HG03060 (cell line): ENCODE results near the gene GSG1.
"Not testable (repeated sequence)": the region's sequence is repeated elsewhere in the genome, so short reads cannot be mapped to it uniquely, and the experiment has no call there.

Experiments used
- ATAC-seq: cut with Tn5 transposase; IDR thresholded peaks from one replicate; pipeline ENCODE4 v1.9.1; 2021; ENCODE audit warnings: low read depth, moderate number of reproducible peaks; ENCODE audit not compliant: unreplicated experiment

Gene GSG1

GRCh38 chr12:13066459-13066858 is 37.0 kb downstream of the GSG1 start:
- ATAC-seq = no peak

- ATAC-seq = no peak
Observed at GRCh38 chr12:13066014-13066413, 37.5 kb downstream of the GSG1 start.

- no peak for ATAC-seq
Observed at GRCh38 chr12:13062669-13063068, 40.8 kb downstream of the GSG1 start.

- no peak for ATAC-seq
Observed at GRCh38 chr12:13061377-13061776, 42.1 kb downstream of the GSG1 start.

- ATAC-seq = no peak
Observed at GRCh38 chr12:13060581-13060980, 42.9 kb downstream of the GSG1 start.

DNA sequence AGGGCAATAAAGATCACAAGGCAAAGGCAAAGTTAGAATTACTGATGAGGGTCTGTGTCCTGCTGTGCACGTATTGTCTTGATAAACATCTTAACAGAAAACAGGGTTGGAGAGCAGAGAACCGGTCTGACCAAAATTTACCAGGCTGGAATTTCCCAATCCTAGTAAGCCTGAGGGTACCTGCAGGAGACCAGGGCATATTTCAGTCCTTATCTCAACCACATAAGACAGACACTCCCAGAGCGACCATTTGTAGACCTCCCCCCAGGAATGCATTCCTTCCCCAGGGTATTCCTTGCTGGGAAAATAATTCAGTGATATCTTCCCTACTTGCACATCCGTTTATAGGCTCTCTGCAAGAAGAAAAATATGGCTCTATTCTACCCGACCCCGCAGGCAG is 49.9 kb downstream of the GSG1 start:
- ATAC-seq = not testable (repeated sequence)

DNA sequence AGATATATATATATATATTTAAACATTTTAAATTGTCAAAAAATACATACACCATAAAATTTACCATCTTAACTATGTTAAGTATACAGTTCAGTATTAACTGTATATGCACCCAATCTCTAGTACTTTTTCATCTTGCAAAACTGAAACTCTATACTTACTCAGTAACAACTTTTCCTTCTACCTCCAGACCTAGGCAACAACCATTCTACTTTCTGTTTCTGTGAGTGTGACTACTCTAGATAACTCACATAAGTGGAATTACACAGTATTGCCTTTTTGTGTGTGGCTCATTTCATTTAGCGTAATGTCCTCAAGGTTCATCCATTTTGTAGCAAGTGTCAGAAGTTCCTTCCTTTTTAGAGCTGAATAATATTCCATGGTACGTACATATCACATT is 51.0 kb downstream of the GSG1 start:
- ATAC-seq = no peak

DNA sequence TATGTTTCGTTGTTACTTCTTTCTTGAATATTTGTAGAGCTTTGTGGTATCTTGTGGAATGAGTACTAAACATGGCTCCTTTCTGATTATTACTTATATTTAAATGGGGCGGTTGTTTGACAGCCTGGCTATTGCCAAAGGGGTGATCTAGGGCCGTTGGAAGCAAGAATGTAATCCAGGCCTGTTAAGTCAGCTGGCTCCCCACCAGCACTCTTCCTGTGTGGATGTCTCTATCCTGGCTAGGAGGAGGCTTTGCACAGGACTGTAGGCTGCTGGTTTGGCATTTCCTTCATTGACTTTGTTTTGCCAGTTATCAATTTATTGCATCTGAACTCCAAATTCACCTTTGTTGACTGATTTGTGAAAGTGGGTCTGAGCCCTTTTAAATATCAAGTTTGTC is 53.7 kb downstream of the GSG1 start:
- no peak for ATAC-seq

GRCh38 chr12:13046964-13047363 is 56.5 kb downstream of the GSG1 start:
- ATAC-seq = no peak

- ATAC-seq = no peak
Observed at GRCh38 chr12:13045816-13046215, 57.7 kb downstream of the GSG1 start.

DNA sequence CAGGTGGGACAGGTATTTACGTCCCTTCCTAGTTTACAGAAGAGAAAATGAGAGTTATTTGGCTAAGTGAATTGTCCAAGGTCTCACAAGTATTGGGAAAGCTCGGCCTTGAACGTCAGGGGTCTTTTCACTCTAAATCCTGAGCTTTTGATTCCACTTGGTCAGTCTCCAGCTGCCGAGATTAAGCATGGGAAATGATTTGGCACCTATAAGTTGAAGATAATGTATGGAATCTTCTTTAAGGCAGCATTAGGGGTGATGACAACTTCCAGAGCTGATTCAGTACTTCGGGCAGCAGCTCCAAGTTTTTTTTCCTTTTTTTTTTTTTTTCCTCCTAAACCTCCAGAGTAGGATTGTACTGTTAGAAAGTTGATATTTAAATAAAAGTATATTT is 58.6 kb downstream of the GSG1 start:
- ATAC-seq = no peak

GRCh38 chr12:13044002-13044905 is 59.2 kb downstream of the GSG1 start, which contains the start of gene FAM234B:
TSS of gene FAM234B (plus strand) at chr12:13044381. CDS start at chr12:13044404, 23 bp downstream.
- no peak for ATAC-seq

GRCh38 chr12:13042666-13043230 is 60.7 kb downstream of the GSG1 start:
- no peak for ATAC-seq

- ATAC-seq = no peak
Observed at GRCh38 chr12:13041224-13041623, 62.2 kb downstream of the GSG1 start.

GRCh38 chr12:13039328-13039956 is 64.0 kb downstream of the GSG1 start:
- ATAC-seq = no peak

GRCh38 chr12:13038491-13039161 is 64.8 kb downstream of the GSG1 start:
- no peak for ATAC-seq

DNA sequence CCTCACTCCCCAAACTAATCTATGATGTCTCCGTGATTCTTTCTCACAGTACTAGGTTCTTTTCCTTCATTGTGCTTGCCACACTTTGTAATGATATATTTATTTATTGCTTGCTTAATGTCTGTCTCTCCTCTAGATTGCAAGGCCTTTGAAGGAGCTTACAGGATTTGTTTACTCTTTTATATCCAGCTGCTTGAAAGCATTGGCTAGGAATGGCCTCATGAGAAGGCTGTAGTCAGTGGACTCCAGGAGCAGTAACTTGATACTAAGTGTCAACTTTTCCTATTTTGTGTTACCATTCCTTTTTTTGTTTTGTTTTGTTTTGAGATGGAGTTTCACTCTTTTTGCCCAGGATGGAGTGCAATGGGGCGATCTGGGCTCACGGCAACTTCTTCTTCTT is 66.6 kb downstream of the GSG1 start:
- ATAC-seq = no peak

DNA sequence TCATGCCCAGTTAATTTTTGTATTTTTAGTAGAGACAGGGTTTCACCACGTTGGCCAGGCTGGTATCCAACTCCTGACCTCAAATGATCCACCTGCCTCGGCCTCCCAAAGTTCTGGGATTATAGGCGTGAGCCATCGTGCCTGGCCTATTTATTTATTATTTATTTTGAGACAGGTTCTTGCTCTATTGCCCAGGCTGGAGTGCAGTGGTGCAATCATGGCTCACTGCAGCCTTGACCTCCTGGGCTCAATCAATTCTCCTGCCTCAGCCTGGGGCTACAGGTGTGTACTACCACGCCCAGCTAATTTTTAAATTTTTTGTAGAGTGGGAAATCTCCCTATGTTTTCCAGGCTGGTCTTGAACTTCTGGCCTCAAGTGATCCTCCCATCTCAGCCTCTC is 68.1 kb downstream of the GSG1 start:
- ATAC-seq = not testable (repeated sequence)
